ENCODE measurements around the gene PIBF1. TPM values are rescaled to one million over a fixed set of nuclear protein-coding genes. Genes with fewer than 3 reads are reported as not detected.
A peak's percentile ranks its signal among the peaks of the same experiment; 100 is the strongest.

The PIBF1 gene
- total and polyA plus RNA-seq, 7 experiments from 2014 or later = 20.4 to 40.1 (median 29.1) TPM

DNA sequence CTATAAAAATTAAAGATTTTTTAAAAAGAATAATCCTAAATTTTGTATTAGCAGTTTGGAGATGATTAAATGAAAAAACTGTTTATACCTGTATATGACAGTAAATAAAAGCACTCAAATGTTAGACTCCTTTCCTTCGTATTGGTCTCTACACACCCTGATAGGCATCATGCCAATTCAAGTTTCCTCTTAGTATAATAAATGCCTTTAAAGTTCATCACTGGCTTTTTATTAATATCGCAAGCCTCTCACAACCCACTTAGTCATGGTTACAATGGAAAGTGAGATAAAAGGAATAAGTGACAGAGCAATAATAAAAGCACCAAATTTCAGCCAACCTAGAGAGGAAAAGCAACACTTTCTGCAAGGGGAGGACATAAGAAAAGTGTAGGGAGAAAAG is 102.2 kb downstream of the PIBF1 start:
- Mint-ChIP-seq H3K9me3 (peaks cover 0 to 8% (median 0%) of the 10 kb centered on the region in 11 donors), H3K4me1 (peaks cover 0 to 12% (median 0%) of the 10 kb centered on the region in 7 donors), H3K27me3 (no peaks in the 10 kb centered on the region), H3K27ac (no peak overlapping the region), H3K36me3 (peaks cover 19 to 68% (median 29%) of the 10 kb centered on the region in 5 donors), H3K4me3 (no peak overlapping the region)
- no peak overlapping the region for H3K27ac ChIP-seq (ENCODE audit: low read depth, low read length)
- no peak for ATAC-seq
- peaks cover 0 to 3% (median 0%) of the 10 kb centered on the region in 3 experiments for H3K36me3 ChIP-seq (ENCODE audit: control insufficient read depth in 2 of 3, insufficient read depth in 3 of 3, low read length in 3 of 3)
- no peaks in the 10 kb centered on the region for H3K27me3 ChIP-seq (ENCODE audit: control insufficient read depth in 2 of 2, insufficient read depth in 2 of 2, low read length in 2 of 2)
- no peak overlapping the region for H3K4me3 ChIP-seq (ENCODE audit: low read length)
- intact Hi-C loops (cut with micrococcal nuclease) = no loop called here
- ChIA-PET POLR2A (no interaction called here), CTCF (no interaction called here)
- H3K4me1 ChIP-seq (ENCODE audit: control insufficient read depth in 2 of 2, insufficient read depth in 2 of 2, low read length in 2 of 2) = no peaks in the 10 kb centered on the region
- no peaks in the 10 kb centered on the region for H3K9me3 ChIP-seq (ENCODE audit: control insufficient read depth in 2 of 3, low read length in 3 of 3)
- DNase-seq = no peak

GRCh38 chr13:72886272-72887067 is 104.5 kb downstream of the PIBF1 start:
- peaks cover 0 to 3% (median 0%) of the 10 kb centered on the region in 3 experiments for H3K36me3 ChIP-seq (ENCODE audit: control insufficient read depth in 2 of 3, insufficient read depth in 3 of 3, low read length in 3 of 3)
- H3K4me1 ChIP-seq (ENCODE audit: control insufficient read depth in 2 of 2, insufficient read depth in 2 of 2, low read length in 2 of 2) = no peaks in the 10 kb centered on the region
- Mint-ChIP-seq H3K9me3 (peaks cover 0 to 5% (median 0%) of the 10 kb centered on the region in 11 donors), H3K27me3 (no peaks in the 10 kb centered on the region), H3K4me1 (peaks cover 0 to 9% (median 0%) of the 10 kb centered on the region in 7 donors), H3K27ac (no peak overlapping the region), H3K4me3 (no peak overlapping the region), H3K36me3 (peaks cover 15 to 57% (median 16%) of the 10 kb centered on the region in 5 donors)
- ATAC-seq = no peak
- no peaks in the 10 kb centered on the region for H3K27me3 ChIP-seq (ENCODE audit: control insufficient read depth in 2 of 2, insufficient read depth in 2 of 2, low read length in 2 of 2)
- POLR2A ChIA-PET = interaction anchor here (0.7 kb wide), 1 partner anchor 823 kb away, joined by 3 read pairs; no protein-coding TSS in a partner anchor
- no peak overlapping the region for H3K4me3 ChIP-seq (ENCODE audit: low read length)
- DNase-seq = no peak
- CTCF ChIA-PET = no interaction called here
- no peaks in the 10 kb centered on the region for H3K9me3 ChIP-seq (ENCODE audit: control insufficient read depth in 2 of 3, low read length in 3 of 3)
- H3K27ac ChIP-seq (ENCODE audit: low read depth, low read length) = no peak overlapping the region
- intact Hi-C loops (cut with micrococcal nuclease) = no loop called here

DNA sequence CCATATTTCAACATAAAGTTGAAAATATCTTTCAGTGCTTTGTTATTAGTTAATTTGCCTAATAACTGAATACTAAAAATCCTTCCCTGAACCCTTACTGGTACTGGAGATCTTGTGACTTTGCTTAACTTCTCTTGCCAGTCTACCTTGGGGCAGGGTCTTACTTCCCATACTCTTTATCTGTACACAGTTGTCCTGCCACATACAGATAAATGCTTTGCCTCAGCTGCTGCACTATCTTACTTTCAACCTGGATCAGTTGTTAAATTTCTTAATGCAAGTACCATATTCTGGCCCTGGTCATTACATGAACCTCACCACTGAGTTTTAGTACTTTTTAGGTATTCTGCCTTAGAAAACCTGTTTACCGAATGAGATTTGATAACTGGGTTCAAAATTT is 107.6 kb downstream of the PIBF1 start:
- Mint-ChIP-seq H3K27me3 (no peaks in the 10 kb centered on the region), H3K9me3 (no peaks in the 10 kb centered on the region), H3K4me1 (peaks cover 0 to 6% (median 0%) of the 10 kb centered on the region in 7 donors), H3K36me3 (peaks cover 4 to 52% (median 15%) of the 10 kb centered on the region in 5 donors), H3K27ac (no peak overlapping the region), H3K4me3 (no peak overlapping the region)
- Histone ChIP-seq H3K36me3 (ENCODE audit: control insufficient read depth in 2 of 3, insufficient read depth in 3 of 3, low read length in 3 of 3) (peaks cover 0 to 8% (median 4%) of the 10 kb centered on the region in 3 experiments), H3K27ac (ENCODE audit: low read depth, low read length) (no peak overlapping the region), H3K4me1 (ENCODE audit: control insufficient read depth in 2 of 2, insufficient read depth in 2 of 2, low read length in 2 of 2) (no peaks in the 10 kb centered on the region), H3K27me3 (ENCODE audit: control insufficient read depth in 2 of 2, insufficient read depth in 2 of 2, low read length in 2 of 2) (no peaks in the 10 kb centered on the region), H3K4me3 (ENCODE audit: low read length) (no peak overlapping the region), H3K9me3 (ENCODE audit: control insufficient read depth in 2 of 3, low read length in 3 of 3) (no peaks in the 10 kb centered on the region)
- CTCF ChIA-PET = interaction anchor here (0.6 to 0.7 kb wide), 2 partner anchors 663 to 1646 kb away, joined by 4 to 6 read pairs; no protein-coding TSS in a partner anchor
- intact Hi-C loops (cut with micrococcal nuclease) = no loop called here
- no peak for ATAC-seq
- DNase-seq = no peak
- POLR2A ChIA-PET = no interaction called here

- CTCF ChIA-PET = no interaction called here
- Mint-ChIP-seq H3K27ac (no peak overlapping the region), H3K27me3 (no peaks in the 10 kb centered on the region), H3K36me3 (peaks cover 0 to 51% (median 20%) of the 10 kb centered on the region in 5 donors), H3K4me1 (peaks cover 0 to 6% (median 0%) of the 10 kb centered on the region in 7 donors), H3K4me3 (no peak overlapping the region), H3K9me3 (no peaks in the 10 kb centered on the region)
- Histone ChIP-seq H3K4me1 (ENCODE audit: control insufficient read depth in 2 of 2, insufficient read depth in 2 of 2, low read length in 2 of 2) (no peaks in the 10 kb centered on the region), H3K27me3 (ENCODE audit: control insufficient read depth in 2 of 2, insufficient read depth in 2 of 2, low read length in 2 of 2) (no peaks in the 10 kb centered on the region), H3K36me3 (ENCODE audit: control insufficient read depth in 2 of 3, insufficient read depth in 3 of 3, low read length in 3 of 3) (peaks cover 0 to 5% (median 5%) of the 10 kb centered on the region in 3 experiments), H3K27ac (ENCODE audit: low read depth, low read length) (no peak overlapping the region), H3K4me3 (ENCODE audit: low read length) (no peak overlapping the region), H3K9me3 (ENCODE audit: control insufficient read depth in 2 of 3, low read length in 3 of 3) (no peaks in the 10 kb centered on the region)
- intact Hi-C loops (cut with micrococcal nuclease) = no loop called here
- DNase-seq (no peak), ATAC-seq (no peak)
- POLR2A ChIA-PET = no interaction called here
Observed at GRCh38 chr13:72890546-72890945, 108.6 kb downstream of the PIBF1 start.

GRCh38 chr13:72891423-72891822 is 109.5 kb downstream of the PIBF1 start:
- H3K36me3 Mint-ChIP-seq = peaks cover 5 to 57% (median 28%) of the 10 kb centered on the region in 5 donors

DNA sequence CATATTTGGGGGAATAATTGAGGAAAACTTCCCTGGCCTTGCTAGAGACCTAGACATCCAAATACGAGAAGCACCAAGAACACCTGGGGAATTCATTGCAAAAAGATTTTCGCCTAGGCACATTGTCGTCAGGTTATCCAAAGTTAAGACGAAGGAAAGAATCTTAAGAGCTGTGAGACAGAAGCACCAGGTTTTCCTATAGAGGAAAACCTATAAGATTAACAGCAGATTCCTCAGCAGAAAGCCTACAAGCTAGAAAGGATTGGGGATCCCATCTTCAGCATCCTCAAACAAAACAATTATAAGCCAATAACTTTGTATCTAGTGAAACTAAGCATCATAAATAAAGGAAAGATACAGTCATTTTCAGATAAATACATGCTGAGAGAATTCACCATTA is 114.9 kb downstream of the PIBF1 start:
- intact Hi-C loops (cut with micrococcal nuclease) = no loop called here
- Mint-ChIP-seq H3K4me3 (no peak overlapping the region), H3K4me1 (peaks cover 0 to 6% (median 0%) of the 10 kb centered on the region in 7 donors), H3K9me3 (peaks cover 0 to 15% (median 3%) of the 10 kb centered on the region in 11 donors), H3K27me3 (no peaks in the 10 kb centered on the region), H3K36me3 (peaks cover 8 to 48% (median 40%) of the 10 kb centered on the region in 5 donors), H3K27ac (peak overlapping the region in 1 of 9 donors; percentile 28)
- CTCF ChIA-PET = no interaction called here
- no peak for ATAC-seq
- H3K9me3 ChIP-seq (ENCODE audit: control insufficient read depth in 2 of 3, low read length in 3 of 3) = no peaks in the 10 kb centered on the region
- no peaks in the 10 kb centered on the region for H3K4me1 ChIP-seq (ENCODE audit: control insufficient read depth in 2 of 2, insufficient read depth in 2 of 2, low read length in 2 of 2)
- POLR2A ChIA-PET = no interaction called here
- no peaks in the 10 kb centered on the region for H3K27me3 ChIP-seq (ENCODE audit: control insufficient read depth in 2 of 2, insufficient read depth in 2 of 2, low read length in 2 of 2)
- H3K36me3 ChIP-seq (ENCODE audit: control insufficient read depth in 2 of 3, insufficient read depth in 3 of 3, low read length in 3 of 3) = peaks cover 4 to 9% (median 5%) of the 10 kb centered on the region in 3 experiments
- no peak overlapping the region for H3K27ac ChIP-seq (ENCODE audit: low read depth, low read length)
- no peak for DNase-seq
- no peak overlapping the region for H3K4me3 ChIP-seq (ENCODE audit: low read length)

More at GRCh38 chr13:72891423-72891822, 109.5 kb downstream of the PIBF1 start:
- ChIA-PET CTCF (no interaction called here), POLR2A (interaction anchor here (0.7 kb wide), 1 partner anchor 10 kb away, joined by 3 read pairs; no protein-coding TSS in a partner anchor)
- H3K36me3 ChIP-seq (ENCODE audit: control insufficient read depth in 2 of 3, insufficient read depth in 3 of 3, low read length in 3 of 3) = peaks cover 4 to 9% (median 5%) of the 10 kb centered on the region in 3 experiments
- no peaks in the 10 kb centered on the region for H3K27me3 ChIP-seq (ENCODE audit: control insufficient read depth in 2 of 2, insufficient read depth in 2 of 2, low read length in 2 of 2)
- ATAC-seq (no peak), DNase-seq (no peak)
- no peak overlapping the region for H3K4me3 ChIP-seq (ENCODE audit: low read length)
- no peak overlapping the region for H3K27ac ChIP-seq (ENCODE audit: low read depth, low read length)
- Mint-ChIP-seq H3K4me3 (no peak overlapping the region), H3K9me3 (peaks cover 0 to 4% (median 0%) of the 10 kb centered on the region in 11 donors), H3K27me3 (no peaks in the 10 kb centered on the region), H3K27ac (no peak overlapping the region), H3K4me1 (peaks cover 0 to 8% (median 0%) of the 10 kb centered on the region in 7 donors)
- no peaks in the 10 kb centered on the region for H3K9me3 ChIP-seq (ENCODE audit: control insufficient read depth in 2 of 3, low read length in 3 of 3)
- no peaks in the 10 kb centered on the region for H3K4me1 ChIP-seq (ENCODE audit: control insufficient read depth in 2 of 2, insufficient read depth in 2 of 2, low read length in 2 of 2)
- intact Hi-C loops (cut with micrococcal nuclease) = no loop called here
